ENCODE results near the gene SLC34A1.

SLC34A1 gene

GRCh38 chr5:177444106-177445051, 60.1 kb downstream of the SLC34A1 start:
- Histone ChIP-seq H3K27me3 (ENCODE audit: control insufficient read depth, insufficient read depth, low read length) (peaks cover 11% of the 10 kb centered on the region), H3K27ac (ENCODE audit: low read depth, low read length) (no peak overlapping the region), H3K9ac (ENCODE audit: low read length) (no peak overlapping the region), H3K36me3 (ENCODE audit: control insufficient read depth, insufficient read depth, low read length) (peaks cover 20% of the 10 kb centered on the region; the same call in 1 of the 2 replicates), H3K4me3 (ENCODE audit: low read depth, low read length) (no peak overlapping the region), H3K4me1 (ENCODE audit: control insufficient read depth, insufficient read depth, low read length) (peaks cover 38% of the 10 kb centered on the region), H3K9me3 (ENCODE audit: control insufficient read depth, insufficient read depth, low read depth, low read length) (no peaks in the 10 kb centered on the region)

GRCh38 chr5:177445052-177445916, 61.0 kb downstream of the SLC34A1 start:
- H3K27me3 ChIP-seq (ENCODE audit: control insufficient read depth, insufficient read depth, low read length), result peaks cover 11% of the 10 kb centered on the region
- no peak overlapping the region for H3K27ac ChIP-seq (ENCODE audit: low read depth, low read length)
- no peak overlapping the region for H3K9ac ChIP-seq (ENCODE audit: low read length)
- peaks cover 41% of the 10 kb centered on the region for H3K4me1 ChIP-seq (ENCODE audit: control insufficient read depth, insufficient read depth, low read length)
- H3K36me3 ChIP-seq (ENCODE audit: control insufficient read depth, insufficient read depth, low read length), result peaks cover 19% of the 10 kb centered on the region; the same call in 1 of the 2 replicates
- no peak overlapping the region for H3K4me3 ChIP-seq (ENCODE audit: low read depth, low read length)
- no peaks in the 10 kb centered on the region for H3K9me3 ChIP-seq (ENCODE audit: control insufficient read depth, insufficient read depth, low read depth, low read length)

- Histone ChIP-seq H3K4me3 (ENCODE audit: low read depth, low read length) (peak overlapping the region; percentile 78), H3K27me3 (ENCODE audit: control insufficient read depth, insufficient read depth, low read length) (peaks cover 11% of the 10 kb centered on the region), H3K9me3 (ENCODE audit: control insufficient read depth, insufficient read depth, low read depth, low read length) (no peaks in the 10 kb centered on the region), H3K9ac (ENCODE audit: low read length) (peak overlapping the region; percentile 70), H3K27ac (ENCODE audit: low read depth, low read length) (no peak overlapping the region), H3K4me1 (ENCODE audit: control insufficient read depth, insufficient read depth, low read length) (peaks cover 38% of the 10 kb centered on the region), H3K36me3 (ENCODE audit: control insufficient read depth, insufficient read depth, low read length) (peaks cover 13% of the 10 kb centered on the region; the same call in 1 of the 2 replicates)
Observed at GRCh38 chr5:177445917-177446199, 61.6 kb downstream of the SLC34A1 start.

- Histone ChIP-seq H3K27me3 (ENCODE audit: control insufficient read depth, insufficient read depth, low read length) (peaks cover 11% of the 10 kb centered on the region), H3K27ac (ENCODE audit: low read depth, low read length) (0 out of 2 replicates have a peak within 1 kb of the TSS, but pooled peaks have one; percentile 32), H3K9ac (ENCODE audit: low read length) (peak within 1 kb of the TSS; percentile 74), H3K4me3 (ENCODE audit: low read depth, low read length) (peak within 1 kb of the TSS; percentile 78), H3K9me3 (ENCODE audit: control insufficient read depth, insufficient read depth, low read depth, low read length) (no peaks in the 10 kb centered on the region), H3K4me1 (ENCODE audit: control insufficient read depth, insufficient read depth, low read length) (peaks cover 38% of the 10 kb centered on the region), H3K36me3 (ENCODE audit: control insufficient read depth, insufficient read depth, low read length) (peaks cover 10% of the 10 kb centered on the region; the same call in 1 of the 2 replicates)
Observed at GRCh38 chr5:177446200-177447065, 62.2 kb downstream of the SLC34A1 start, which contains the start of gene PRR7. PRR7 (plus strand) TSS chr5:177446814; CDS start chr5:177455068, 8,254 bp downstream.

GRCh38 chr5:177447066-177447610, 62.9 kb downstream of the SLC34A1 start:
- Histone ChIP-seq H3K4me3 (ENCODE audit: low read depth, low read length) (peak overlapping the region; percentile 78), H3K9me3 (ENCODE audit: control insufficient read depth, insufficient read depth, low read depth, low read length) (no peaks in the 10 kb centered on the region), H3K27ac (ENCODE audit: low read depth, low read length) (no peak overlapping the region), H3K27me3 (ENCODE audit: control insufficient read depth, insufficient read depth, low read length) (peaks cover 11% of the 10 kb centered on the region), H3K36me3 (ENCODE audit: control insufficient read depth, insufficient read depth, low read length) (peaks cover 5% of the 10 kb centered on the region; the same call in 1 of the 2 replicates), H3K9ac (ENCODE audit: low read length) (peak overlapping the region; percentile 74), H3K4me1 (ENCODE audit: control insufficient read depth, insufficient read depth, low read length) (peaks cover 38% of the 10 kb centered on the region)

GRCh38 chr5:177447611-177448243, 63.5 kb downstream of the SLC34A1 start:
- Histone ChIP-seq H3K9me3 (ENCODE audit: control insufficient read depth, insufficient read depth, low read depth, low read length) (no peaks in the 10 kb centered on the region), H3K27ac (ENCODE audit: low read depth, low read length) (0 out of 2 replicates have a peak overlapping the region, but pooled peaks have one; percentile 32), H3K4me3 (ENCODE audit: low read depth, low read length) (peak overlapping the region; percentile 78), H3K4me1 (ENCODE audit: control insufficient read depth, insufficient read depth, low read length) (peaks cover 43% of the 10 kb centered on the region), H3K9ac (ENCODE audit: low read length) (peak overlapping the region; percentile 74), H3K27me3 (ENCODE audit: control insufficient read depth, insufficient read depth, low read length) (peaks cover 11% of the 10 kb centered on the region), H3K36me3 (ENCODE audit: control insufficient read depth, insufficient read depth, low read length) (no peaks in the 10 kb centered on the region)

Measured in HUES6 (cell line).